KMS-11 (cell line): ENCODE measurements around the gene CRACR2A.

Experiments
- H2AFZ ChIP-seq: fragments of 200-600 bp; sonication (generic); 2 replicates; pipeline ENCODE4 v1.6.1; 2016; ENCODE audit warnings: antibody characterized with exemption, mixed run types, low read depth
- H3K27ac ChIP-seq: fragments of 200-600 bp; sonication (generic); 2 replicates; pipeline ENCODE4 v1.6.1; 2016; ENCODE audit warnings: mild to moderate bottlenecking, mixed run types
- H3K27me3 ChIP-seq: fragments of 200-600 bp; sonication (generic); 2 replicates; pipeline ENCODE4 v1.6.1; 2017; ENCODE audit warnings: mild to moderate bottlenecking, low read depth, mixed run types, moderate library complexity; ENCODE audit not compliant: insufficient read depth
- H3K36me3 ChIP-seq: fragments of 200-600 bp; sonication (generic); 2 replicates; pipeline ENCODE4 v1.6.1; 2017; ENCODE audit warnings: mild to moderate bottlenecking, mixed run types; ENCODE audit not compliant: insufficient read depth
- H3K4me1 ChIP-seq: fragments of 200-600 bp; sonication (generic); 2 replicates; pipeline ENCODE4 v1.6.1; 2016; ENCODE audit warnings: mild to moderate bottlenecking, low read depth, mixed run types; ENCODE audit not compliant: poor library complexity, severe bottlenecking
- H3K4me2 ChIP-seq: fragments of 200-600 bp; sonication (generic); 2 replicates; pipeline ENCODE4 v1.7.0; 2016; ENCODE audit warnings: mild to moderate bottlenecking, mixed run types
- H3K4me3 ChIP-seq: fragments of 200-600 bp; sonication (generic); IDR thresholded peaks from 2 replicates; pipeline ENCODE4 v1.6.1; 2017; ENCODE audit warnings: low read depth, low read length, mixed read lengths; ENCODE audit not compliant: insufficient read depth
- H3K79me2 ChIP-seq: fragments of 200-600 bp; sonication (generic); 2 replicates; pipeline ENCODE4 v1.6.1; 2016; ENCODE audit warnings: low read depth, mixed run types; ENCODE audit not compliant: insufficient read depth
- H3K9ac ChIP-seq: fragments of 200-600 bp; sonication (generic); 2 replicates; pipeline ENCODE4 v1.6.1; 2016; ENCODE audit warnings: mild to moderate bottlenecking, mixed run types
- H4K20me1 ChIP-seq: fragments of 200-600 bp; sonication (generic); 2 replicates; pipeline ENCODE4 v1.6.1; 2016; ENCODE audit warnings: mild to moderate bottlenecking, mixed run types; ENCODE audit not compliant: insufficient read depth
- TF ChIP-seq, protein P1 (sequence below): fragments of 200-600 bp; sonication (generic); conservative IDR thresholded peaks from 2 replicates; pipeline ENCODE4 v1.6.1; 2017; ENCODE audit warnings: low read depth, mild to moderate bottlenecking, antibody characterized with exemption, low read length, moderate library complexity, mixed read lengths

CRACR2A gene

DNA sequence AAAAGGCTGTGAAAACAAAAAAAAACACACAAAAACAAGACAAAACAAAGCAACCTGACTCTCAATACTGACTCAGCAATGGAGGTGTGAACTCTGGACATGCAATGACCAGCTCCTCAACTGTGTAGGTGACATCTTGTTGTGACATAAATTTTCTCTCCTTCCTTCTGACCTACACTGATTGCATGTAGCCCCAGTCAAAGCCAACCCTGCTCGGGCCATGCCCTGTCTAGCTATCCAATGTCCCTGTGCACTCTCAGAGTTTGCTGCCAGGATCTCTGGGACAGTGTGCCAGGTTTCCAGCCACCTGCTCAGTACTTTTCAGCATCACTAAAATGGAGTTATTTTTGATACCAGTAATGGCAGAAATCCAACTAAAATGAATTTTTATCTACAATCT, 18.9 kb upstream of the CRACR2A start:
- TF ChIP-seq, protein P1, sequence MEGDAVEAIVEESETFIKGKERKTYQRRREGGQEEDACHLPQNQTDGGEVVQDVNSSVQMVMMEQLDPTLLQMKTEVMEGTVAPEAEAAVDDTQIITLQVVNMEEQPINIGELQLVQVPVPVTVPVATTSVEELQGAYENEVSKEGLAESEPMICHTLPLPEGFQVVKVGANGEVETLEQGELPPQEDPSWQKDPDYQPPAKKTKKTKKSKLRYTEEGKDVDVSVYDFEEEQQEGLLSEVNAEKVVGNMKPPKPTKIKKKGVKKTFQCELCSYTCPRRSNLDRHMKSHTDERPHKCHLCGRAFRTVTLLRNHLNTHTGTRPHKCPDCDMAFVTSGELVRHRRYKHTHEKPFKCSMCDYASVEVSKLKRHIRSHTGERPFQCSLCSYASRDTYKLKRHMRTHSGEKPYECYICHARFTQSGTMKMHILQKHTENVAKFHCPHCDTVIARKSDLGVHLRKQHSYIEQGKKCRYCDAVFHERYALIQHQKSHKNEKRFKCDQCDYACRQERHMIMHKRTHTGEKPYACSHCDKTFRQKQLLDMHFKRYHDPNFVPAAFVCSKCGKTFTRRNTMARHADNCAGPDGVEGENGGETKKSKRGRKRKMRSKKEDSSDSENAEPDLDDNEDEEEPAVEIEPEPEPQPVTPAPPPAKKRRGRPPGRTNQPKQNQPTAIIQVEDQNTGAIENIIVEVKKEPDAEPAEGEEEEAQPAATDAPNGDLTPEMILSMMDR: no peak
- H3K36me3 ChIP-seq: no peaks in the 10 kb centered on the region
- H2AFZ ChIP-seq: no peak overlapping the region
- no peaks in the 10 kb centered on the region for H3K79me2 ChIP-seq
- no peaks in the 10 kb centered on the region for H3K27me3 ChIP-seq
- H3K27ac ChIP-seq: no peak overlapping the region
- H3K9ac ChIP-seq: no peak overlapping the region
- H4K20me1 ChIP-seq: no peaks in the 10 kb centered on the region
- H3K4me3 ChIP-seq: no peak overlapping the region
- H3K4me2 ChIP-seq: no peak overlapping the region
- no peaks in the 10 kb centered on the region for H3K4me1 ChIP-seq

DNA sequence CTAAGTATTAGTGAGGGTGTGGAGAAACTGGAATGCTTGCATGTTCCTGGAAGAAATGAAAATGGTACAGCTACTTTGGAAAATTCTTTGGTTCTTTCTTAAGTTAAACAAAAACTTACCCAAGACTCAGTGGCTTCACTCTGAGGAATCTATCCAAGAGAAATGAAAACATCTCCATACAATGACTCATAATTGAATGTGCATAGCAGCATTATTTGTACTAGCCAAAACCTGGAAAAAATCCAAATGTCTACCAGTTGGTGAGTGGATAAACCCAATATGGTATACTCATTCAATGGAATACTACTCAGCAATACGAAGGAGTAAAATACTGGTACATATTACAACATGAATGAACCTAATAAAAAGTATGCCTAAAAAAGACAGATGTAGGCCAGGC, 18.0 kb upstream of the CRACR2A start:
- H3K36me3 ChIP-seq: no peaks in the 10 kb centered on the region
- no peaks in the 10 kb centered on the region for H3K4me1 ChIP-seq
- H3K4me2 ChIP-seq: no peak overlapping the region
- no peak overlapping the region for H3K27ac ChIP-seq
- TF ChIP-seq, protein P1: no peak
- no peak overlapping the region for H3K9ac ChIP-seq
- no peak overlapping the region for H3K4me3 ChIP-seq
- H4K20me1 ChIP-seq: no peaks in the 10 kb centered on the region
- H2AFZ ChIP-seq: no peak overlapping the region
- H3K27me3 ChIP-seq: no peaks in the 10 kb centered on the region
- H3K79me2 ChIP-seq: no peaks in the 10 kb centered on the region

DNA sequence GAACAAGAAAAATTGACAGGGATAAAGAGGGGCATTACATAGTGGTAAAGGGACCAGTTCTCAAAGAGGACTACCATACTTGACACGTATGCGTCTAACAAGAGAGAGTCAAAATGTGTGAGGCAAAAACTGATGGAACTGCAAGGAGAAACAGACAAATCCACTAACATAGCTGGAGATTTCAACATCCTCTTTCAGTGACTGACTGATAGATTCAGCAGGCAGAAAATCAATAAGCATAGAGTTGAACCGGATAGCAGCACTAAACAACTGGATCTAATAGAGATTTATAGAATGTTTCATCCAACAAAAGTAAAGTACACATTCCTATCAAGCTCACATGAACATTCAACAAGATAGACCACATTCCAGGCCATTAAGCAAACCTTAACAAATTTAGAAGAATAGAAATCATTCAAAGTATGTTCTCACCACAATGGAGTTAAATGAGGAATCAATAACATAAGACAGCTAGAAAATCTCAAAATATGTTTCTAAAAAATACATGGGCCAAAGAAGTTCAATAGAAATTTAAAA, 16.1 kb upstream of the CRACR2A start:
- TF ChIP-seq, protein P1: no peak
- Histone ChIP-seq H3K4me3 (no peak overlapping the region), H3K79me2 (no peaks in the 10 kb centered on the region), H3K4me2 (no peak overlapping the region), H3K4me1 (no peaks in the 10 kb centered on the region), H3K27me3 (no peaks in the 10 kb centered on the region), H3K9ac (no peak overlapping the region), H4K20me1 (no peaks in the 10 kb centered on the region), H3K36me3 (no peaks in the 10 kb centered on the region), H3K27ac (no peak overlapping the region), H2AFZ (no peak overlapping the region)

DNA sequence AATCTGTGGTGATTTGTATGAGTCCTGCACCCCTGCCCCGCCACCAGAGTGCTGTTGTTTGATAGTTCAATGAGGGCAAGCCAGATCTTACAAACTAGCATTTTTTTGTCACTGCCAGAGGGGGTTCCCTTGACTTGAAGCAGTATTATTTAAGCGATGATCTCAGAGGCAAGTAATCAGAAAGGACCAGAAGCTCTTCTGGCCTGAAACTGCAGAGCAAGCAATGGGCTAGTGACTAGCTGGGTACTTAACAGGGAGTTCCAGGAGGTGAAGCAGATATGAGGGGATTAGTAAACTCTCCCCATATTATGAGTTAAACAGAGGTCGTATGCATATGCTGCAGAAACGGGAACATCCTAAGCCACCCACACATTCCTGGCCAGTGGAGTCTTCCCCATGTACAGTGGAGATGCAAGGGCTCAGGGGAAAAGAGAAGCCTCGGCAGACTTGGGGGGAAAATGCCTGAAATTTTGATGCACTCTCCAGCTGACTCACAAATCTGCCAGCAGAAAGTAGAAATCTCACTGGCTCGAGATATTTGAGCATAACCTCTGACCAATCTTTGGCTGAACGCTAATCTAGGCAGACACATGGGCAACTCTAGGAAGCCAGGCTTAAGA, 8.3 kb upstream of the CRACR2A start:
- Histone ChIP-seq H3K36me3 (no peaks in the 10 kb centered on the region), H3K79me2 (no peaks in the 10 kb centered on the region), H2AFZ (no peak overlapping the region), H3K4me1 (no peaks in the 10 kb centered on the region), H4K20me1 (no peaks in the 10 kb centered on the region), H3K4me2 (no peak overlapping the region), H3K4me3 (no peak overlapping the region), H3K27me3 (no peaks in the 10 kb centered on the region), H3K27ac (no peak overlapping the region), H3K9ac (no peak overlapping the region)
- TF ChIP-seq, protein P1: no peak
